HEK293T (cell line): ENCODE results near the gene JMJD4.

Experiments used
- ARNT ChIP-seq: fragments of 450-650 bp; IDR thresholded peaks from 2 replicates; pipeline ENCODE4 v1.6.1; 2017; ENCODE audit warnings: mild to moderate bottlenecking
- BHLHE40 ChIP-seq: fragments of 450-650 bp; IDR thresholded peaks from 2 replicates; pipeline ENCODE4 v1.6.1; 2016; ENCODE audit warnings: mild to moderate bottlenecking, moderate library complexity, borderline replicate concordance
- CTBP1 ChIP-seq: fragments of 450-650 bp; IDR thresholded peaks from 2 replicates; pipeline ENCODE4 v1.6.1; 2016; ENCODE audit warnings: borderline replicate concordance
- FOXA1 ChIP-seq: fragments of 450-650 bp; IDR thresholded peaks from 2 replicates; pipeline ENCODE4 v1.6.1; 2016; ENCODE audit warnings: mild to moderate bottlenecking
- FOXK2 ChIP-seq: fragments of 450-650 bp; IDR thresholded peaks from 2 replicates; pipeline ENCODE4 v1.6.1; 2016; ENCODE audit warnings: mild to moderate bottlenecking
- FOXM1 ChIP-seq: fragments of 450-650 bp; IDR thresholded peaks from 2 replicates; pipeline ENCODE4 v1.6.1; 2017; ENCODE audit warnings: mild to moderate bottlenecking, borderline replicate concordance
- HDGF ChIP-seq: fragments of 450-650 bp; IDR thresholded peaks from 2 replicates; pipeline ENCODE4 v1.6.1; 2017; ENCODE audit warnings: antibody characterized with exemption, borderline replicate concordance
- LEF1 ChIP-seq: fragments of 450-650 bp; IDR thresholded peaks from 2 replicates; pipeline ENCODE4 v1.6.1; 2017; ENCODE audit warnings: mild to moderate bottlenecking, borderline replicate concordance
- NFRKB ChIP-seq: fragments of 450-650 bp; IDR thresholded peaks from 2 replicates; pipeline ENCODE4 v1.6.1; 2016; ENCODE audit warnings: mild to moderate bottlenecking, moderate library complexity
- SP1 ChIP-seq: fragments of 450-650 bp; IDR thresholded peaks from 2 replicates; pipeline ENCODE4 v1.6.1; 2017
- SUZ12 ChIP-seq: fragments of 450-650 bp; IDR thresholded peaks from 2 replicates; pipeline ENCODE4 v1.6.1; 2016; ENCODE audit warnings: mild to moderate bottlenecking
- TARDBP ChIP-seq: fragments of 450-650 bp; IDR thresholded peaks from 2 replicates; pipeline ENCODE4 v1.6.1; 2016
- ZNF384 ChIP-seq: fragments of 450-650 bp; IDR thresholded peaks from 2 replicates; pipeline ENCODE4 v1.6.1; 2016
- TF ChIP-seq, protein P1 (sequence below): fragments of 450-650 bp; IDR thresholded peaks from 2 replicates; pipeline ENCODE4 v1.6.1; 2016

DNA sequence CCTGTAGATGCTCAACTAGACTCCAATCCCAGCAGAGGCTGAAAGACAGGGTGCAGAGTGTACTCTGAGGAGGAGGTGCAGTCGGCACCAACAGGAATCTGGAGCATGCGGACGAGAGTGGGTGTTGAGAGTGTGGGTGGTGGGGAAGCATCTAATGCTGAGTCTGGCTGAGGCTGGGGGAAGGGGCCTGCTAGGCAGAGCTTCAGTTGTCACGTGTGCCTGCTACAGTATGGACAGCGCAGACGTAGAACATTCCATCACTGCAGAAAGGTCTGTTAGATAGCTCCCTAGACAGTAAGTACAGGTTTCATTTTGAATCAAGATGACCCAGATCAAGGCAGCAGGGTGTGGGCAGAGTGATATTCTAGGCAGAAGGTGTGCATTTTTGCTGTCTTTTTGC lies 23.3 kb upstream of the JMJD4 start:
- TF ChIP-seq, protein P1, sequence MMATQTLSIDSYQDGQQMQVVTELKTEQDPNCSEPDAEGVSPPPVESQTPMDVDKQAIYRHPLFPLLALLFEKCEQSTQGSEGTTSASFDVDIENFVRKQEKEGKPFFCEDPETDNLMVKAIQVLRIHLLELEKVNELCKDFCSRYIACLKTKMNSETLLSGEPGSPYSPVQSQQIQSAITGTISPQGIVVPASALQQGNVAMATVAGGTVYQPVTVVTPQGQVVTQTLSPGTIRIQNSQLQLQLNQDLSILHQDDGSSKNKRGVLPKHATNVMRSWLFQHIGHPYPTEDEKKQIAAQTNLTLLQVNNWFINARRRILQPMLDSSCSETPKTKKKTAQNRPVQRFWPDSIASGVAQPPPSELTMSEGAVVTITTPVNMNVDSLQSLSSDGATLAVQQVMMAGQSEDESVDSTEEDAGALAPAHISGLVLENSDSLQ, result no peak
- TF ChIP-seq SUZ12, result no peak
- no peak for TF ChIP-seq ZNF384
- no peak for TF ChIP-seq BHLHE40
- TF ChIP-seq FOXM1, result no peak
- TF ChIP-seq HDGF, result no peak
- no peak for TF ChIP-seq LEF1
- TF ChIP-seq SP1, result no peak
- no peak for TF ChIP-seq CTBP1
- no peak for TF ChIP-seq FOXA1
- no peak for TF ChIP-seq FOXK2
- TF ChIP-seq ARNT, result no peak
- TF ChIP-seq NFRKB, result no peak
- no peak for TF ChIP-seq TARDBP
